UCSD-AML1 (cell line): ENCODE results near the gene C11orf21.
"Not testable (repeated sequence)": the region's sequence is repeated elsewhere in the genome, so short reads cannot be mapped to it uniquely, and the experiment has no call there.

ENCODE experiments used
- DNase-seq: peaks from one replicate; lab custom pipeline; 2025; ENCODE audit not compliant: unreplicated experiment; lab: John Stamatoyannopoulos, UW

Gene C11orf21

GRCh38 chr11:2298131-2298794, 3.5 kb downstream of the C11orf21 start:
- DNase-seq = no peak

- no peak for DNase-seq
Observed at GRCh38 chr11:2297623-2298030, 4.1 kb downstream of the C11orf21 start.

- DNase-seq = no peak
Observed at GRCh38 chr11:2296913-2297622, 4.7 kb downstream of the C11orf21 start.

GRCh38 chr11:2295971-2296912, 5.5 kb downstream of the C11orf21 start:
- no peak for DNase-seq

GRCh38 chr11:2294926-2295290, 6.8 kb downstream of the C11orf21 start:
- DNase-seq = no peak

GRCh38 chr11:2293984-2294925, 7.5 kb downstream of the C11orf21 start:
- DNase-seq = peak; percentile 74

- no peak for DNase-seq
Observed at GRCh38 chr11:2293531-2293971, 8.2 kb downstream of the C11orf21 start.

- DNase-seq = no peak
Observed at GRCh38 chr11:2290351-2290841, 11.3 kb downstream of the C11orf21 start.

GRCh38 chr11:2289859-2290258, 11.9 kb downstream of the C11orf21 start:
- no peak for DNase-seq

GRCh38 chr11:2289350-2289749, 12.4 kb downstream of the C11orf21 start:
- no peak for DNase-seq

GRCh38 chr11:2287091-2287490, 14.6 kb downstream of the C11orf21 start:
- DNase-seq = no peak

- DNase-seq = not testable (repeated sequence)
Observed at GRCh38 chr11:2286350-2286749, 15.4 kb downstream of the C11orf21 start.

- DNase-seq = no peak
Observed at GRCh38 chr11:2280208-2280607, 21.5 kb downstream of the C11orf21 start.

- DNase-seq = no peak
Observed at GRCh38 chr11:2277933-2278523, 23.7 kb downstream of the C11orf21 start.

- no peak for DNase-seq
Observed at GRCh38 chr11:2277008-2277346, 24.7 kb downstream of the C11orf21 start.

- no peak for DNase-seq
Observed at GRCh38 chr11:2276280-2277007, 25.3 kb downstream of the C11orf21 start.

GRCh38 chr11:2275334-2276279, 26.1 kb downstream of the C11orf21 start:
- DNase-seq = no peak

- no peak for DNase-seq
Observed at GRCh38 chr11:2273771-2274170, 27.9 kb downstream of the C11orf21 start.
